HPDE6-E6E7 (cell line): ENCODE measurements around the gene GPR137C.
"Not testable (repeated sequence)": the region's sequence is repeated elsewhere in the genome, so short reads cannot be mapped to it uniquely, and the experiment has no call there.

Experiments used
- DNase-seq: peaks from one replicate; pipeline ENCODE4 v3.0.0; 2011; ENCODE audit warnings: missing footprints; ENCODE audit errors: extremely low spot score

Gene GPR137C

DNA sequence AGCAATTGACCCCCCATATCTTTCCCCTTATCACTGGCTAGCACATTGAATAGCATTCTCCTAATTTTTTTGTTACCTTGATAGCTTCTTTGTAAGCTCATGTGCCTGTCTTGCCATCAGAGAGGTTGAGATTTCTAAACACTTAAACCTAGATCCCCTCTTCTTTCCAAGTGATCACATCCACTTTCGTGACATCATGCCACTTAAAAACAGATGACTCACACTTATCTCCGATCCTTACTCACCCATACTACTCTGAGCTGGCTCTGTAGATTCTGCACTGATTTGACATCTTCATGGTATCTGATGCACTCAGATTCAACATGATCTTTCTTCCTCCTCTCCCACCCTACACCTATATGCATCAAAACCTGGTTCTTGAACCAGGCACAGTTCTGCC is 10.5 kb downstream of the GPR137C start:
- DNase-seq, result peak; percentile 13

- DNase-seq, result not testable (repeated sequence)
These were observed 15.8 kb downstream of the GPR137C start for GRCh38 chr14:52568454-52568853.

DNA sequence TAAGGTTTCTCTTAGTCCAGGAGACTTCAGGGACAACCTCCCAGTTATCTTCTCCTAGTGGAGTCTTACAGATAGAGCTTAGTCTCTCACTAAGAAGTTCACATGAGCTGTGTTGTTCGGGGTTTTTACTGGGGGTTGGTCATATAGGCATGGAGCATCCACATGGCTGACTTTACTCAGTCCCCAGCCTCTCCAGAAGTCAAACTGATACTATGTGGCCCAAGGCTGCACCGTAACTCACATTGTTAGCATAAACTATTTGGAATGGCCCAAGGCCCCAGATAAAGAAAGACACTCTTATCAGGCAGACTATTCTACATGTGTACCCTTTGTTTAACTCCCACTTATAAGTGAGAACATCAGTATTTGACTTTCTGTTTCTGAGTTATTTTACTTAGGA is 23.2 kb downstream of the GPR137C start:
- no peak for DNase-seq

DNA sequence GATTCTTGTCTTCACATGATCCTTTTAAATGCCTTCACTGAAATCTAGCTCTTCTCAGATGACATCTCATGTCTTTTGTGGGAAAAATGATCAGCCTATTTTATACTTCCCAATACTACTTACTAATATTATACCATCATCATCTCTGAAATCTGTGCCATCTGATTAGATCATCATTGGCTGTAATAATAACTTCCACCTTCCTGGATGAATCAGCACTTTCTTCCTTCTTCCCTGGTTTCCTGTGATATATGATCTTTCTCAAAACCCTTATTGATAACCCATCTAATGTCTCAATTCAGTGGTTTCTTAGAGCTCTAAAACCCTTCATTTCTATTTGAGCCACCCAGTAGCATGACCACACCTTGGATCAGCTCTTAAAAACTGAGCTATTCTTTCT is 30.9 kb downstream of the GPR137C start:
- peak; percentile 8 for DNase-seq

GRCh38 chr14:52589646-52590045 is 37.0 kb downstream of the GPR137C start:
- DNase-seq, result no peak

GRCh38 chr14:52590318-52590717 is 37.7 kb downstream of the GPR137C start:
- DNase-seq, result no peak

GRCh38 chr14:52596320-52596719 is 43.7 kb downstream of the GPR137C start:
- no peak for DNase-seq

GRCh38 chr14:52596861-52597260 is 44.2 kb downstream of the GPR137C start:
- peak; percentile 15 for DNase-seq

DNA sequence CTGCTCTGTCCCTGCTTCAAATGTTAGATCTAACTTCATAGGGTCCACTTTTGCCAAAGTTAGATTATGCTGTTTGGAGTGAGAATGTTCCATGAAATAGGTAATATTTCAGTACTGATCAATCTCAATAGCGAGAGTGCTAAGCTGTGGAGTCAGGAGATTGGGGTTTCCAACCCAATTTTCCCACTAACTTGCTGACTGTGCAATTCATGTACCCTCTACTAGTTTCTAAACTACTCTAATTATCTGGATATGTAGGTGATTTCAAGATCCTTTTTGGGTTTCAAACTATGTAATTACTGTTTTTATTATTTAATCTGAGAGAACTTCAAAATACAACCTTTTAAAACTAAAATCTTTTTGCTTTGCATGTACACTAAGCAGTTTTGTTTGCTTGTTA is 45.9 kb downstream of the GPR137C start:
- no peak for DNase-seq

DNA sequence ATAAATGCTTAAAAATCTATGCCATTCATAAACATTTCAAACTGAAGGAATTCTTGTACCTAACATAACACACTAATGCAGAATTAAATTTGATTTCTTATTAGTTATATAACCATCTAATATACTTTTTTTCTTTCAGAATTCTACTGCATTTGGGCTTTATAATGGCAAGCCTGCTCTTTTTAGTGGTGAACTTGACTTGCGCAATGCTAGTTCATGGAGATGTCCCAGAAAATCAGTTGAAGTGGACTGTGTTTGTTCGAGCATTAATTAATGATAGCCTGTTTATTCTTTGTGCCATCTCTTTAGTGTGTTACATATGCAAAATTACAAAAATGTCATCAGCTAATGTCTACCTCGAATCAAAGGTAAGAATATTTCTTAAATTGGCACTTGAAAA is 47.3 kb downstream of the GPR137C start:
- no peak for DNase-seq

DNA sequence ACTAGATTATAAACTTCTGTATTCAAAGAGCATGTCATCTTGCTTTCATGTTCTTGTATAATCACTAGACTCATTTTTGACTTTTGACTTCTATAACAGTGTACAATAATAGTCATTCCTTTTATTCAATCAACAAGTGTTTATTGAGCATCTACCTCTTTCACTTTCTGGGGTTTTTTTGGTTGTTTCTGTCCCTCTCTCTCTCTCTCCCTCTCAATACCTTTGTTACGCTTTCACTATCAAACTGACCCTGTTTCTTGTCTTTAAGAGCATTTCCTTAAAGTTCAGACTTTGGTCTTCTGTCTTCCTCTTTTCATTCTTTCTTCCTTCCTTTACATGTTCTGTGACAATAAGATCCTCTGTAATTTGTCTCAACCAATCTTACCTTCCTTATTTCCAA is 49.5 kb downstream of the GPR137C start:
- no peak for DNase-seq

DNA sequence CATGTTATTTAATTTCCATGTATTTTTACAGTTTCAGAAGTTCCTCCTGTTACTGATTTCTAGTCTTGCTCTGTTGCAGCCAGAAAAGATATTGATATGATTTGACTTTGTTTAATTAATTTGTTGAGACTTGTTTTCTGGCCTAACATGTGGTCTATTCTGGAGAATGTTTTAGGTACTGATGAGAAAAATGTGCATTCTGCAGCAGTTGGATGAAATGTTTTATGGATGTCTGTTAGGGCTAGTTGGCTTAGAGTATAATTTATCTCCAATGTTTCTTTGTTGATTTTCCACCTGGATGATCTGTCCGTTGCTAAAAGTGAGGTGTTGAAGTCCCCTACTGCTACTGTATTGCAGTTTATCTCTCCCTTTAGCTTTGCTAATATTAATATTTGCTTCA is 54.4 kb downstream of the GPR137C start:
- DNase-seq, result no peak

DNA sequence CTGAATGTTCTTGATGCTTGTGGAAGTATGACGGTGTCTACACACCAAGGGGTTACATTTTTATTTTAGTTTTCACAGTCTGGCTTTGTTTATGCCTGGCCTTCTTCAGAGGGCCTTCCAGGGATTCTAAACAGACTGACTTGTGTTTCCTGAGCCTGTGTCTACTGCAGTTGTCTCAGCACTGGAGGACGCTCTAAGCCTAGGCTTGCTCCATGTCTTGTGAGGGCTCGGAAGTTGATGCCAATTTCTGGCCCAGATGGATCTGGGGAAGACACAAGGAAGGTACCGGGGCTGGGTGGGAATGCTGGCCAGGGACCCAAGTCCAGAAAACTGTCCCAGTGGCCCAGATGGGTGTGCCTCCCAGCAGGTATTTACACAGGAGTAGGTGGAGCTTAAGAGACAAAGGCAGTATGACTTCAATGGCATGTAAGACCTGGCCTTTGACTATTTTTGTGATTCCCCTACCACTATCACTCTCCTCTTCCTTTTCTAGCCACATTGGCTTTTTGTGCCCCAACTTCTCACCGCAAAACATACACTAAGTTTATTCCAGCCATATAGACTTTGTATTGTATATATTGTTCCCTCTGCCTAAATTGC is 56.9 kb downstream of the GPR137C start:
- DNase-seq, result no peak

DNA sequence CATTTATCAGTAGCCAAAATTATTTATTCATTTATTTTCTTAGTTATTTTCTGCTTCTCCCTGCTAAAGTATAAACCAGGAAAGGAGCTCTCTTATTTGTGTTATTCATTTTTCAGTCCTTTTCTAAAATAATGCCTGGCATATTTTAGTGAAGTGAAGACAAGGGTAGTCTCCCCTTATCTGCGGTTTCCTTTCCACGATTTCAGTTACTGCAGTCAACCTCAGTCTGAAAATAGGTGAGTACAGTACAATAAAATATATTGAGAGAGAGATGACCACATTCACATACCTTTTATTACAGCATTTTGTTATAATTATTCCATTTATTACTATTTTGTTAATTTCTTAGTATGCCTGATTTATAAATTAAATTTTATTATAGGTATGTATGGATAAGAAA is 57.6 kb downstream of the GPR137C start:
- no peak for DNase-seq

GRCh38 chr14:52618602-52619001 is 66.0 kb downstream of the GPR137C start:
- DNase-seq, result no peak

- DNase-seq, result no peak
These were observed 67.1 kb downstream of the GPR137C start for GRCh38 chr14:52619687-52620086.

GRCh38 chr14:52640137-52640536 is 87.5 kb downstream of the GPR137C start:
- no peak for DNase-seq

DNA sequence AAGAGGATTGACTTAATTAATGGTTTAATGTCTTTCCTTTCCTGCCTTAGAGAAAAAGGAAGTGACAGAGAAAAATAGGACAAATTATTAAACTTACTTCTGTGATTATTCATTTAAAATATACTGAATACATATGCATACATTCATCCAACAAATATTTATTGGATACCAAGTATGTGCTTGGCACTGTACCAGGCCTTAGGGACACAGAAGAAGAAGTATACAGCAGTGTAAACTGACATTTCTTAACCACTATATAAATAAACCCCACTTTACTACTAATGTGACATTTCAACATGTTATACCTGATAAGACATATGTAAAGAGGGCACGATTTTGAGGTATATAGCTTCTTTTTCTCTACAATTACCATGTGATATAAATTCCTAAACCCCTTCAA is 89.1 kb downstream of the GPR137C start:
- no peak for DNase-seq

- no peak for DNase-seq
These were observed 96.9 kb downstream of the GPR137C start for GRCh38 chr14:52649511-52649910.

DNA sequence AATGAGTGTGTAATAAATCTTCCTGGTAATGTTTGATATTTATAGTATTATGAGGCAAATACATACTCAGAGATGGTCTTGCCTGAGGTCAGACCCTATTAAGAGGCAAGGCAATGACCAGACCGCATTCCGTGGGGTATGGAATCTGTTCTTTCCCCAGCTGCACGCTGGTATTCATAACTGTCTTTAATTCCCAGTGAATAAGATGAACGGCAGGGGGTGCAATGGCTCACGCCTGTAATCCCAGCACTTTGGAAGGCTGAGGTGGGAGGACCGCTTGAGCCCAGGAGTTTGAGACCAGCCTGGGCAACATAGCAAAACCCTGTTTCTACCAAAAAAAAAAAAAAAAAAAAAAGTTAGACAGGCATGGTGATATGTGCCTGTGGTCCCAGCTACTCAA is 98.1 kb downstream of the GPR137C start:
- no peak for DNase-seq

GRCh38 chr14:52656905-52657304 is 104.3 kb downstream of the GPR137C start:
- DNase-seq, result no peak

DNA sequence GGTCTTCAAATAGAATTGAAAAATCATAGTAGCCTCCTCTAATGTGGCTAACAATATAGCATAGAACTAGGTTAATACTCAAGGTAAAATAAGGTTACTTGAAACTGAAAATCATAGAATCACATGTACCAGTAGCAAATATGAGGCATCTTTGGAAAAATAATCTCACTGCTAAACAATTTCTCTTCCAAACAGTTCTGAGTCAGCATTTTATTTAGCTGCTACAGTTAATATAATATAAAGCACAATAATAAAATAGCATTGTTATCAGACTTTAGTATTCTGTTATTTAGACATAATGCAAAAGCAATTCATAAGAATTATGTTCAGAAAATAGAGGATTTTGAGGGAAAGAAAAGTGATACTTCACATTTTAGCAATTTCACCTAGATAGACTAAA is 107.7 kb downstream of the GPR137C start:
- no peak for DNase-seq

GRCh38 chr14:52660832-52661231 is 108.2 kb downstream of the GPR137C start:
- DNase-seq, result no peak

- DNase-seq, result no peak
These were observed 108.7 kb downstream of the GPR137C start for GRCh38 chr14:52661314-52661713.
